Fibroblast of villous mesenchyme (primary cell): ENCODE measurements around the gene PPARA. TPM values are rescaled to one million over a fixed set of nuclear protein-coding genes. Genes with fewer than 3 reads are reported as not detected.

Source experiments
- DNase-seq: peaks from one replicate; pipeline ENCODE4 v3.0.0-alpha.2; 2010; ENCODE audit warnings: low read depth
- H3K4me3 ChIP-seq: 2 replicates; pipeline ENCODE4 v1.5.1; 2011; ENCODE audit warnings: low read depth, mild to moderate bottlenecking, low read length
- CTCF ChIP-seq: IDR thresholded peaks from 2 replicates; pipeline ENCODE4 v1.5.1; 2012; ENCODE audit warnings: low read depth, mild to moderate bottlenecking, low read length; ENCODE audit not compliant: insufficient read depth
- total RNA-seq: library from RNA; depleted of rRNA; stranded (reverse); fragments of >200 nt; gene quantifications from 2 replicates; pipeline ENCODE4 v1.2.3, GENCODE V29; 2012

Gene PPARA
- total RNA-seq, 1 donor: 14.2 TPM

DNA sequence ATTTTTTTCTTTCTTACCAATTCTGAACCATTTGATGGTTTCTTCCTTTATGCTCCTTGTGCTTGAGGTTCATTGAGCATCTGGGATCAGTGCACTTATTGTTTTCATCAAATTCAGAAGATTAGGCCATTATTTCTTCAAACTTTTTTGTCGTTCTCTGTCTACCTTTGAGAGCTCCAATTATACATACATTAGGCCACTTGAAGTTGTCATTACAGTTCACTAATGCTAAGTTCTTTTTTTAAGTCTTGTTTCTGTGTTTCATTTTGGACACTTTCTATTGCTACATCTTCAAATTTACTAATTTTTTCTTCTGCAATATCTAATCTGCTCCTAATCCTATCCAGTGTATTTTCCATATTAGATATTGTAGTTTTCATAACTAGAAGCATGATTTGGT lies 58.9 kb downstream of the PPARA start:
- no peak for TF ChIP-seq CTCF
- no peak overlapping the region for H3K4me3 ChIP-seq
- peak; percentile 11 for DNase-seq

- no peak for DNase-seq
- H3K4me3 ChIP-seq: no peak overlapping the region
- no peak for TF ChIP-seq CTCF
Measured at GRCh38 chr22:46212195-46212594, 61.9 kb downstream of the PPARA start.

DNA sequence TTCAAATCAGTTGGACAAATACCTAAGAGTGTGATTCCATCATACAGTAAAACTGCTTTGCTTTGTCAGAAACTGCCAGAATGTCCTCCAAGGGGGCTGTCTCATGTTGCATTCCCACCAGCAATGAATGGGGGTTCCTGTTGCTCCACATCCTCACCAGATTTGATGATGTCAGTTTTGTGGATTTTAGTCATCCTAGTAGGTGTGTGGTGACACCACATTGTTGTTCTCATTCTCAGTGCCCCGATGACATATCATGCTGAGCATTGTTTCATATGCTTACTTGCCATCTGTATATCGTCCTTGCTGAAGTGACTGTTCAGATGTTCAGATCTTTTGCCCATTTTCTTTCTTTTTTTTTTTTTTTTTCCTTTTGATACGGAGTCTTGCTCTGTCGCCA lies 62.7 kb downstream of the PPARA start:
- no peak overlapping the region for H3K4me3 ChIP-seq
- no peak for DNase-seq
- TF ChIP-seq CTCF: no peak

DNA sequence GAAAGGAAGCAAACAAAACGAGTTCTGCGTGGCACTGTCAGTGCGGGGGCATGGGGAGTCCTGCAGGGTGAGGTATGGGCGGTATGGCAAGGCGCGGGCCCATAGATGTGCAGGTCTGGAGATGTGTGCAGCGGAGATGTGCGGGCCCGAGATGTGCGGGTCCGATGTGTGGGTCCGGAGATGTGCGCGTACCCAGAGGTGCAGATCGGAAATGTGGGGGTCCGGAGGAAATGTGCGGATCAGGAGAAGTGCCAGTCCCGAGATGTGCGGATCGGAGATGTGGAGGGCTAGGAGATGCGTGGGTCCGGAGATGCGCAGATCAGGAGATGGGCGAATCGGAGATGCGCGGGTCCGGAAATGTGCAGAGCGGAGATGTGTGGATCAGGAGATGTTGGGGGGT lies 63.8 kb downstream of the PPARA start:
- DNase-seq: no peak
- TF ChIP-seq CTCF: no peak
- no peak overlapping the region for H3K4me3 ChIP-seq

DNA sequence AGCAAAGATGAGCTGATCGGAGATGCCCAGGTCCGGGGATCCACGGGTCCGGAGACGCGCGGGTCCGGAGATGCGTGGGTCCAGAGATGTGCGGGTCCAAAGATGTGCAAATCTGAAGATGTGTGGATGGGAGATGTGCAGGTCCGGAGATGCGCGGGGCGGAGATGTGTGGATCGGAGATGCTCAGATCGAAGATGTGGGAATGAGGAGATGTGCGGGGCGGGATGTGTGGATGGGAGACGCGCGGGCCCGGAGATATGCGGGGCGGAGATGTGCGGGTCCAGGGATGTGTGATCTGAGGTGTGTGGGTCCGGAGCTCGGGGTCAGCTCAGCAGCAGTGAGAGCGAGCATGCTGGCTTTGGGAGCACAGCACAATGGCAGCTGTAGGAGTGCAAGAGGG lies 64.3 kb downstream of the PPARA start:
- no peak for DNase-seq
- no peak overlapping the region for H3K4me3 ChIP-seq
- no peak for TF ChIP-seq CTCF

DNA sequence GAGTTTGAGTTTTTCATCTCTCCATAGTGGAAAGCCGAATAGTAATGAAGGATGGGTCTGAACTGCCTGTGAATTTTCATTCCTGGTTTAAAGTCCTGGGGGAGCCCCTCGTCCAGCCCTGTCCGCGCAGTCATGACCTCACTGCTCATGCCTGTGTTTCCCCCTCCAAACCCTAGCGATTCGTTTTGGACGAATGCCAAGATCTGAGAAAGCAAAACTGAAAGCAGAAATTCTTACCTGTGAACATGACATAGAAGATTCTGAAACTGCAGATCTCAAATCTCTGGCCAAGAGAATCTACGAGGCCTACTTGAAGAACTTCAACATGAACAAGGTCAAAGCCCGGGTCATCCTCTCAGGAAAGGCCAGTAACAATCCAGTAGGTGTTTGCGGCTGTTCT lies 69.3 kb downstream of the PPARA start:
- no peak overlapping the region for H3K4me3 ChIP-seq
- no peak for TF ChIP-seq CTCF
- no peak for DNase-seq

DNA sequence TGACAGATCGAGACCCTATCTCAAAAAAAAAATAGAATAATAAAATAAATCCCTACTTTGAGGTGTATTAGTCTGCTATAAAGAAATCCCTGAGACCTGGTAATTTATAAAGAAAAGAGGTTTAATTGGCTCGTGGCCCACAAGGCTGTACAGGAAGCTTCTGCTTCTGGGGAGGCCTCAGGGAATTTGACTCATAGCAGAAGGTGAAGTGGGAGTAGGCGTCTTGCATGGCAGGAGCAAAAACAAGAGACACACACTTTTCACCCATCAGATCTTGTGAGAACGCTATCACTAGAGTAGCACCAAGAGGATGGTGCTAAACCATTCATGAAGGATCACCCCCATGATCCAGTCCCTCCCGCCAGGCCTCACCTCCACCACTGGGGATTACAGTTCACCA lies 70.6 kb downstream of the PPARA start:
- TF ChIP-seq CTCF: no peak
- DNase-seq: no peak
- no peak overlapping the region for H3K4me3 ChIP-seq
